GM19467 (cell line): Measurements from ENCODE around the gene ZBTB48.
A peak's percentile ranks its signal among the peaks of the same experiment; 100 is the strongest.
"Not testable (repeated sequence)": the region's sequence is repeated elsewhere in the genome, so short reads cannot be mapped to it uniquely, and the experiment has no call there.

ENCODE experiments used
- ATAC-seq: cut with Tn5 transposase; IDR thresholded peaks from one replicate; pipeline ENCODE4 v1.9.1; 2021; ENCODE audit warnings: mild to moderate bottlenecking, moderate library complexity; ENCODE audit not compliant: unreplicated experiment

Gene ZBTB48

DNA sequence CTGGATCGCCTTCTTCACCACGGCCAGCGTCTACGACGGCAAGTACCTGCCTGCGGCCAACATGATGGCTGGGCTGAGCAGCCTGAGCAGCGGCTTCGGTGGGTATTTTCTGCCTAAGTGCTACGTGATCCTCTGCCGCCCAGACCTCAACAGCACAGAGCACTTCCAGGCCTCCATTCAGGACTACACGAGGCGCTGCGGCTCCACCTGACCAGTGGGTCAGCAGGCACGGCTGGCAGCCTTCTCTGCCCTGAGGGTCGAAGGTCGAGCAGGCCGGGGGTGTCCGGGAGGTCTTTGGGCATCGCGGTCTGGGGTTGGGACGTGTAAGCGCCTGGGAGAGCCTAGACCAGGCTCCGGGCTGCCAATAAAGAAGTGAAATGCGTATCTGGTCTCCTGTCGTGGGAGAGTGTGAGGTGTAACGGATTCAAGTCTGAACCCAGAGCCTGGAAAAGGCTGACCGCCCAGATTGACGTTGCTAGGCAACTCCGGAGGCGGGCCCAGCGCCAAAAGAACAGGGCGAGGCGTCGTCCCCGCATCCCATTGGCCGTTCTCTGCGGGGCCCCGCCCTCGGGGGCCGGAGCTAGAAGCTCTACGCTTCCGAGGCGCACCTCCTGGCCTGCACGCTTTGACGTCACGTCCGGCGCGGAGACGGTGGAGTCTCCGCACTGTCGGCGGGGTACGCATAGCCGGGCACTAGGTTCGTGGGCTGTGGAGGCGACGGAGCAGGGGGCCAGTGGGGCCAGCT is at the start of gene ZBTB48:
Gene ZBTB48, plus strand, starts transcription at position 621 of the 745 bp plus-strand sequence. CDS start 616 bp downstream, outside the sequence.
- ATAC-seq, result peak; percentile 97

GRCh38 chr1:6530504-6531160 is 49.2 kb upstream of the ZBTB48 start:
- ATAC-seq, result no peak

DNA sequence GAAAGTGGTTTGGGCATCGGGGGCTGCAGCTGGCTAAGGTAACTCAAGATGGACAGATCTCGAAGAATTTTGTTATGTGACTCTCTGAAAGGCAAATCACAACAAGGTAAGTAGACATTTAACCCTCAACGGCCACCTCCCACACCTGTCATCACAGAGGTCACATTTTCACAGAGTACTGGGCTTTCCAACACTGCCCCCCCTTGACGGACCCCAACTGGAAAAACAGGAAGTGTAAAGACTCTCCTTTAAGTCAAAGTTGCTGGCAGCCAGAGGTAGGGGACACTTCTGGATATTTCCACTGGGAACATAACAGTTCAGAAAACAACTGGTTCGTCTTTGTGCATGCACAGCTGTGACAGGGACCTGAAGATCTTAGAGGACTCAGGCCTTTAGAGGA is 47.8 kb upstream of the ZBTB48 start:
- ATAC-seq, result no peak

DNA sequence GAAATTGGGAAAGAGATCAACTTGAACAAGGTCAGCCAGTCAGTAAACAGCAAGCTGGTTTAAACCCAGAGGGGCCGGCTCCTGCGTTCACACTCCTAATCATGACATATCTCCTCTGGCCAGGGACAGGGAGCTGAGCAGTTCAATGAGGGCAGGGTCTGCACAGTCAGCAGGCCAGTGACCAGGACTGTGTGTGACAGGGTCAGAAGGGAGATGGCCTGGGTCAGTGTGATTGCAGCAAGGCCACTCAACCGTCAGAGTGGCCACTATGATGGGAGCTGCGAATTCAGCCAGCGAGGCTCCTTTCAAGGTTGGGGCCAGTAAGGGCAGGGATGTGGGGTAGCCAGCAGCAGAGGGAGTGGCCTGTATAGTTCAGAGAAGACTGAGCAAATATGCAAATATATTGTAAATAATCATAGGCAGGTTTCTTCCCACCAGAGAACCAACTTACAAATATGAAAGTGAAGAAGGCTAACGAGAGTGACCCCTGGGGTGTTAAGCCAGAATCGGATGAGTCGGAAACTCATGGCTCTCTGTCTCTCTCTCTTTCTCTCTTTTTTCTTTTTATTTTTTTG is 45.5 kb upstream of the ZBTB48 start:
- ATAC-seq, result no peak

DNA sequence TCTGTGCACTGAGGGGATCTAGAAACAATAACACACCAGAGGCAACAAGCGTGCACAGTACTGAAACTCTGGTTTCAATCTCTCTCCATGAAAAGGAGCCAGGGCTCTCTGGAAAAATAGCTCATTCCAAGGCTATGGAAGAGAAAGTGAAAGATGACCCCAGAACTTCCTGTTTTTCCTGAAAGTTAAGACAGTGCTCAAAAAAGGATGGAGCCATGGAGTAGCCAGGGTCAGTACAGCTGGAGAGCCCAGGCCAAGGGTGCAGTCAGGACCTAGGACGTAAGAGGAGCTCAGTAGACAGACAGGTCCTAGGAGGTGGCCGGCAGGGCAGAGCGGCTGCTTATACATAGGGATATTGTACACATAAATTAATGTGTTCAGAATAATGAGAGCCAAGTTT is 44.6 kb upstream of the ZBTB48 start:
- ATAC-seq, result no peak

- ATAC-seq, result no peak
Observed at GRCh38 chr1:6536291-6536690, 43.5 kb upstream of the ZBTB48 start.

DNA sequence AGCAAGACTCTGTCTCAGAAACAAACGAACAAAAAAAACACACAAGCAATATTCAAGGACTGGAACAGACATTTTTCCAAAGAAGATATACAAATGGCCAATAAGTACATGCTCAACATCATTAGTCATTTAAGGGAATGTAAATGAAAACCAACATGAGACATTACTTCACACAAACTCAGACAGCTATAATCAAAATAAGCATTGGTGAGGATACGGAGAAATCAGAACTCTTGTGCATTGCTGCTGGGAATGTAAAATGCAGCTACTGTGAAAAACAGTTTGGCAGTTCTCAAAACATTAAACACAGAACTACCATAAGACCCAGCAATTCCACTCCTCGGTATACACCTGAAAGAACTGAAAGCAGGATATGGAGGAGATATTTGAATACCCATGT is 40.8 kb upstream of the ZBTB48 start:
- ATAC-seq, result no peak

DNA sequence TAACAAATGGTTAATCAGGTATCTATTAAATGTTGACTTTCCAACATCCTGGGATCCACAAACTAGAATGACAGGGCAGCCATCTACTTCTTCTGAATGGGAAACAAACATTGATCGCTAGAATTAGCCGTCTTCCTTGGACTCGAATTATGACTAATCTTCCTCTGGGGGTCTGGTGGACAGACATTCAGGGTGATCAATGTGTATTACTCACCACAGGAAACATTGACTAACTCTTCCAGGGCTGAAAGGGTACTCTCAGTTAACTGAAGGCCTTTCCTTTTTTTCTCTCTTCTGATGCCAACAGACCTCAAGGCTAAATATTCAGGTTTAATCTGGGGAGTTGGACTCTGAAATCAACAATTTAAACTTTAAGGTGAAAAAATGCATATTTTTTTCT is 35.0 kb upstream of the ZBTB48 start:
- no peak for ATAC-seq

GRCh38 chr1:6545276-6546112 is 34.3 kb upstream of the ZBTB48 start:
- no peak for ATAC-seq

- ATAC-seq, result no peak
Observed at GRCh38 chr1:6546326-6546725, 33.5 kb upstream of the ZBTB48 start.

DNA sequence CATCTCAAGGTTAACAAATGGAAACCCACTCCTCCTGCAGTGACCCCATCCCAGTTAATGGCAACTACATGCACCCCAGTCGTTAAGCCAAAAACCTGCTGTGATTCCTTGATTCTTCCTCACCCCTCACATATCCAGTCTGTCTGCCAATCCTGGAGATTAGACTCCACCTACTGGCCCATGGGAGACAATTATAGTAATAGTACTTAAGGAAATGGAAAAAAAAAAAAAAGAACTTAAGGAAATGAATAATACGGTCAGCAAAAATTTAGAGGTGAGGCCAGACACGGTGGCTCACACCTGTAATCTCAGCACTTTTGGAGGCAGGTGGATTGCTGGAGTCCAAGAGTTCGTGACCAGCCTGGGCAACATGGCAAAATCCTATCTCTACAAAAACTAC is 32.5 kb upstream of the ZBTB48 start:
- no peak for ATAC-seq

- ATAC-seq, result peak; percentile 94
Observed at GRCh38 chr1:6554031-6554906, 25.5 kb upstream of the ZBTB48 start, which contains the start of gene NOL9. Gene NOL9 (minus strand): TSS chr1:6554513. CDS start chr1:6554502, 11 bp downstream.

DNA sequence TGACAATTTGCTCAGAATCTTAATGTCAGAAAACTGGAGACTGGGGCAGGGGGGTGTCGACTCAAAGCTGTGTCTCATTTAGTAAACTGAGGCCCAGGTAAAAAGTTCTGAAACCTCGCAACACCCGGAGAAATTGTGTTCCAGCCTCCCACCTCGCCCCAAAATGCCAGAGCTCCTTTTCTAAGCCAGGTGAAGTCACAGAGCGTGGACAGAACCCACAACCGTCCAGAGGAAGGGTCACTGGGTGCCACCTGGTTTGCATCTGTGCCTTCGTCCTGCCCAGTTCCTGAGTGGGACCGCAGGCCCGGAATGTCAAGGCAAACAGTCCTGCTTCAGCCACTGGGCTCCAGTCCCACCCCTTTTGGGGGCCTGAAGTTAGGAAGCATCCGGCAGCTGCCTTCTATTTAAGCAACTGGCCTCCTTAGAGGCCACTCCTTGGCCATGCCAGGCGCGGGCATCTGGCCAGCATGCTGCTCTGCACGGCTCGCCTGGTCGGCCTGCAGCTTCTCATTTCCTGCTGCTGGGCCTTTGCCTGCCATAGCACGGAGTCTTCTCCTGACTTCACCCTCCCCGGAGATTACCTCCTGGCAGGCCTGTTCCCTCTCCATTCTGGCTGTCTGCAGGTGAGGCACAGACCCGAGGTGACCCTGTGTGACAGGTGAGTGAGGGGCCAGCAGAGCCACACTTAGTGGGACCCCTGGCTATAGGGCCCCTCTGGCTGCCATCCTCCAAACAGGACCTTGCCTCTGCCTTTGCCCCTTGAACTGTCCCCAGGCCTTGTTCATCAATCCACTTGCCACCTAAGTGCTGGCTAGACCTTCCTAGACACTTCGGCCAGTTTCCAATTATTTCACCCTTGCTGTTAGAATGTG is 24.7 kb upstream of the ZBTB48 start, which contains the start of gene TAS1R1:
Gene TAS1R1, plus strand, starts transcription at position 401 of the 872 bp plus-strand sequence. Its CDS starts 67 bp downstream, at position 468.
- no peak for ATAC-seq

GRCh38 chr1:6557597-6557996 is 22.2 kb upstream of the ZBTB48 start:
- ATAC-seq, result no peak

DNA sequence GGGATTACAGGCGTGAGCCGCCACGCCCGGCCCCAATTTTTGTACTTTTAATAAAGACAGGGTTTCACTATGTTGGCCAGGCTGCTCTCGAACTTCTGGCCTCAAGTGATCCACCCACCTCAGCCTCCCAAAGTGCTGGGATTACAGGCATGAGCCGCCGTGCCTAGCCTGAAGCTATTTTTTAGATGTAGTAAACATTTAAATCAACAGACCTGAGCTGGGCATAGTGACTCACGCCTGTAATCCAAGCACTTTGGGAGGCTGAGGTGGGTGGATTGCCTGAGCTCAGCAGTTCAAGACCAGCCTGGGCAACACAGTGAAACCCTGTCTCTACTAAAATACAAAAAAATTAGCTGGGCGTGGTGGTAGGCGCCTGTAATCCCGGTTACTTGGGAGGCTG is 20.6 kb upstream of the ZBTB48 start:
- ATAC-seq, result not testable (repeated sequence)

DNA sequence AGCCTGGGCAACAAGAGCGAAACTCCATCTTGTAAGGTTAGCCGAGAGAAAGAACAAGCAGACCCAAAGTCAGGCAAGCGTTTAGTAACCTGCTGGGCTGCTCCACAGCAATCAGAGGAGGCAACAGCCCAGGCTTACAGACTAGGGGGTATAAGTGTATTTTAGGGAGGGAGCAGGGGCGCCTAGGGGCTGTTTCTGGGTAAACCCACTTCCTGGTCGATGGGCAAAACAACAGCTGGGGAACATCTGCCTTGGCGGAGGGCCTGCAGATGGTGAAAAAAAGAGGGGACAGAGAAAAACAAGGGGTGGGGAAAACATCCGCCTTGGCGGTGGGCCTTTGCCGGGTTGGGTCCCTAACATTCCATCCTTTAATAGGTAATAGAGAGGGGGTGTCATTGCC is 19.5 kb upstream of the ZBTB48 start:
- ATAC-seq, result no peak

GRCh38 chr1:6569033-6569432 is 10.8 kb upstream of the ZBTB48 start:
- no peak for ATAC-seq

DNA sequence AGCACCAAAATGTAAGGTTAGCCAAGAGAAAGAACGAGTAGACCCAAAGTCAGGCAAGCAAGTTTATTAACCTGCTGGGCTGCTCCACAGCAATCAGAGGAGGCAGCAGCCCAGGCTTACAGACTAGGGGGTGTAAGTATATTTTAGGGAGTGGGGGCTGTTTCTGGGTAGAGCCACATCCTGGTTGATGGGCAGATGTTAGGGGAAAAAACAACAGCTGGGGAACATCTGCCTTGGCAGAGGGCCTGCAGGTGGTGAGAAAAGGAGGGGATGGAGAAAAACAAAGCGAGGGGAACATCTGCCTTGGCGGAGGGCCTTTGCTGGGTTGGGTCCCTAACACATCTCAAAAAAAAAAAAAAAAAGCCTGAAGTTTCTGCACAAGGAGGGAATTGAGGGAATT is 9.7 kb upstream of the ZBTB48 start:
- no peak for ATAC-seq

DNA sequence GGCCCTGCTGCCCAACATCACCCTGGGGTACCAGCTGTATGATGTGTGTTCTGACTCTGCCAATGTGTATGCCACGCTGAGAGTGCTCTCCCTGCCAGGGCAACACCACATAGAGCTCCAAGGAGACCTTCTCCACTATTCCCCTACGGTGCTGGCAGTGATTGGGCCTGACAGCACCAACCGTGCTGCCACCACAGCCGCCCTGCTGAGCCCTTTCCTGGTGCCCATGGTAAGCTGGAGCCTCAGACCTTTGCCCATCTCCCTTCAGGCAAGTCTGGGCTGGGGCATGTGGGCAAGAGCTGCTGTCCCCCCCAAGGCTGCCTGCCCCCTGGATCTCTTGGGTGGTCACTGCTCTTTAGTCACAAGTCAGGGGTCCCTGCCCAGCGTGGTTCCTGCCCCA is 8.8 kb upstream of the ZBTB48 start:
- ATAC-seq, result no peak
